Activated T-helper 17 cell treated with anti-CD3 and anti-CD28 coated beads, Interleukin-2, amount 50 U/mL, for 72 hours (primary cell): ENCODE data around the gene ODC1. TPM values are rescaled to one million over a fixed set of nuclear protein-coding genes. Genes with fewer than 3 reads are reported as not detected.
"Not testable (repeated sequence)": the region's sequence is repeated elsewhere in the genome, so short reads cannot be mapped to it uniquely, and the experiment has no call there.

Source experiments
- ATAC-seq: fragments of 150-1000 bp; cut with Tn5 transposase; replicated peaks from 2 replicates; pipeline ENCODE4 v1.10.0; 2021; ENCODE audit warnings: mild to moderate bottlenecking, moderate library complexity
- H3K27ac Mint-ChIP-seq: one replicate; pipeline ENCODE4 v1.8.0; 2022; ENCODE audit warnings: mixed read lengths
- H3K27me3 Mint-ChIP-seq: one replicate; pipeline ENCODE4 v1.8.0; 2022; ENCODE audit warnings: mixed read lengths
- H3K36me3 Mint-ChIP-seq: one replicate; pipeline ENCODE4 v1.8.0; 2022; ENCODE audit warnings: low read depth, mild to moderate bottlenecking, mixed read lengths
- H3K4me1 Mint-ChIP-seq: one replicate; pipeline ENCODE4 v1.8.0; 2022; ENCODE audit warnings: mixed read lengths
- H3K4me3 Mint-ChIP-seq: one replicate; pipeline ENCODE4 v1.8.0; 2022; ENCODE audit warnings: mild to moderate bottlenecking, mixed read lengths
- H3K9me3 Mint-ChIP-seq: one replicate; pipeline ENCODE4 v1.8.0; 2022; ENCODE audit warnings: mixed read lengths
- total RNA-seq, 2 donors: library from RNA; stranded (reverse); gene quantifications; one replicate each; pipeline ENCODE4 v1.2.3, GENCODE V29; 2022

The ODC1 gene
- total RNA-seq, 2 donors from 2014 or later, result 60.3 to 180 TPM

DNA sequence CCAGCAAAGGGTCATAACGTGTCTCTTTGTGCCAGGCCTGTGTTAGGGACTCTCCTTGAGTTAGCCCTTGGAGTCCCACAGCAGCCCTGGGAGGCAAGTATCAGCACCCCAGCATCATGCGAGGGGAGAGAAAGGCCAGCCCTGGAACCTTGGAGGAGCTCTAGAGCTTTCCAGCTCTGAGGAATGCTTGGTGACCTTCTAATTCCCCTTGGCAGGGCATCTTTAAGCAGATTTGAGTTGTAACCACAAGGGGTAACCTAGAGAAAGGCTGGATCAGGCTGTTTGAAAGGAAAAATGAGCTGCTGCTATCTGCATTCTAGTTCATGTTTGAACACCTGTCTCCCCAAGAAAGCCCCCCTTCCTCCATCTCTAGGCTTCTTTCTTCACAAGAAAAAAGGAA is 23.8 kb upstream of the ODC1 start:
- ATAC-seq, result no peak
- H3K36me3 Mint-ChIP-seq, result no peaks in the 10 kb centered on the region
- no peaks in the 10 kb centered on the region for H3K9me3 Mint-ChIP-seq
- peaks cover 2% of the 10 kb centered on the region for H3K4me1 Mint-ChIP-seq
- no peak overlapping the region for H3K4me3 Mint-ChIP-seq
- H3K27me3 Mint-ChIP-seq, result no peaks in the 10 kb centered on the region
- H3K27ac Mint-ChIP-seq, result no peak overlapping the region

GRCh38 chr2:10471046-10471571 is 23.0 kb upstream of the ODC1 start:
- no peak overlapping the region for H3K27ac Mint-ChIP-seq
- ATAC-seq, result no peak
- no peaks in the 10 kb centered on the region for H3K36me3 Mint-ChIP-seq
- H3K4me1 Mint-ChIP-seq, result no peaks in the 10 kb centered on the region
- no peaks in the 10 kb centered on the region for H3K27me3 Mint-ChIP-seq
- no peak overlapping the region for H3K4me3 Mint-ChIP-seq
- H3K9me3 Mint-ChIP-seq, result no peaks in the 10 kb centered on the region

- Mint-ChIP-seq H3K36me3 (no peaks in the 10 kb centered on the region), H3K27me3 (no peaks in the 10 kb centered on the region), H3K27ac (no peak overlapping the region), H3K4me3 (no peak overlapping the region), H3K9me3 (no peaks in the 10 kb centered on the region), H3K4me1 (no peaks in the 10 kb centered on the region)
- ATAC-seq, result no peak
Measured at GRCh38 chr2:10469955-10470608, 22.0 kb upstream of the ODC1 start.

- Mint-ChIP-seq H3K4me3 (no peak overlapping the region), H3K4me1 (no peaks in the 10 kb centered on the region), H3K27me3 (no peaks in the 10 kb centered on the region), H3K9me3 (no peaks in the 10 kb centered on the region), H3K36me3 (no peaks in the 10 kb centered on the region), H3K27ac (no peak overlapping the region)
- no peak for ATAC-seq
Measured at GRCh38 chr2:10469301-10469700, 21.2 kb upstream of the ODC1 start.

DNA sequence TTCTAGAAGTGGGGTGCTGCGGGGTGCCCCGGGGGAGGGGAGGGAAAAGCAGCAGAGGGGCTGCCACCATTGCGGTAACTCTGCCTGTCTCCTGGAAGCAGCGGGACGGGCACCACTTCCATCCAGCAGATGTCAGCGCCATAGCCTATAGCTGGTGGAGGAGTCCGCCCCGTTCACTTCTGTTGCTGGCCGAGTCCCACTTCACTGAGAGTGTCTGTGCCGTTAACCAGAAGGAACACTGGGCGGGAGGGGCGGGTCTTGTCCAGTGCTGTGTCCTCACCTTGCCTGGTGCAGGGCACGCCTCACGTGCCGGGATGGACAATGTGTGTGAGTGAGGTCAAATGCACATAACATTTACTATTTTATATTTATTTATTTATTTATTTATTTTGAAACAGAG is 19.3 kb upstream of the ODC1 start:
- Mint-ChIP-seq H3K27ac (no peak overlapping the region), H3K4me1 (no peaks in the 10 kb centered on the region), H3K27me3 (no peaks in the 10 kb centered on the region), H3K9me3 (no peaks in the 10 kb centered on the region), H3K36me3 (no peaks in the 10 kb centered on the region), H3K4me3 (no peak overlapping the region)
- ATAC-seq, result no peak

DNA sequence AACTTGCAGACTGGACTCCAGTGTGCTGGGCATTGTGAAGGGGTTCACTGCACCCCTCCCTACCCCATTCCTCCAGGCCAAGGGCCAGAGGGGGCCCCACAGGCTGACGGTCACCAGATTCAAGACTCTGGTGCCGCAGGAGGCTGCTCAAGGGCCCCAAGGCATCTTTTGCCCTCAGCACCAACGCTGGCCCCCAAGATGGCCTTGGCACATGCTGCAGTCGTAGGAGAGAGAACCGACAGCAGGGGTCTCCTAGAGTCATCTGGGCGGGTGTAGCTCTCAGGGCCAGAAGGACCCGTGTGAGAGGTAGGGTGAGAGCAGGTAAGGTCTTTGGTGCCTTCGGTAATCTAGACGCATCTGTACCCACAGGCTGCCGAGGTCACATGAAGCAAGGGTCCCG is 18.7 kb upstream of the ODC1 start:
- Mint-ChIP-seq H3K4me3 (no peak overlapping the region), H3K4me1 (no peaks in the 10 kb centered on the region), H3K9me3 (no peaks in the 10 kb centered on the region), H3K36me3 (no peaks in the 10 kb centered on the region), H3K27me3 (no peaks in the 10 kb centered on the region), H3K27ac (no peak overlapping the region)
- ATAC-seq, result no peak

DNA sequence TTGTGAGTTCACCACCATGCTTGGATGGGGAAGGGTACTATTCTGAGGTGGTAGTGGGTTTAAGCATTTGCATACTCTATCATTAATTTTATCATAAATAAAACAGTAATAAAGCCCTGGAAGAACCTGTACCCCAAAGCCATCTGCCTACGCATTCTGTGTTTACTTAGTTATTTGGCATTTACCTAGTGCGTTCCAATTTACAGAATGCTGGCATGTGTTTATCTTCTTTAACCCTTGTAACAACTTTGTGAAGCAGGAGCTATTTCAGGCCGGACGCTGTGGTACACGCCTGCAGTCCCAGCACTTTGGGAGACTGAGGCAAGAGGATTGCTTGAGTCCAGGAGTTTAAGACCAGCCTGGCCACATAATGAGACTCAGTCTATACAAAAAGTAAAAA is 17.8 kb upstream of the ODC1 start:
- H3K4me1 Mint-ChIP-seq, result no peaks in the 10 kb centered on the region
- H3K36me3 Mint-ChIP-seq, result no peaks in the 10 kb centered on the region
- H3K27ac Mint-ChIP-seq, result no peak overlapping the region
- peaks cover 1% of the 10 kb centered on the region for H3K27me3 Mint-ChIP-seq
- no peak overlapping the region for H3K4me3 Mint-ChIP-seq
- H3K9me3 Mint-ChIP-seq, result no peaks in the 10 kb centered on the region
- no peak for ATAC-seq

- peaks cover 3% of the 10 kb centered on the region for H3K27me3 Mint-ChIP-seq
- no peak overlapping the region for H3K27ac Mint-ChIP-seq
- H3K9me3 Mint-ChIP-seq, result no peaks in the 10 kb centered on the region
Measured at GRCh38 chr2:10462178-10463083, 14.3 kb upstream of the ODC1 start.

DNA sequence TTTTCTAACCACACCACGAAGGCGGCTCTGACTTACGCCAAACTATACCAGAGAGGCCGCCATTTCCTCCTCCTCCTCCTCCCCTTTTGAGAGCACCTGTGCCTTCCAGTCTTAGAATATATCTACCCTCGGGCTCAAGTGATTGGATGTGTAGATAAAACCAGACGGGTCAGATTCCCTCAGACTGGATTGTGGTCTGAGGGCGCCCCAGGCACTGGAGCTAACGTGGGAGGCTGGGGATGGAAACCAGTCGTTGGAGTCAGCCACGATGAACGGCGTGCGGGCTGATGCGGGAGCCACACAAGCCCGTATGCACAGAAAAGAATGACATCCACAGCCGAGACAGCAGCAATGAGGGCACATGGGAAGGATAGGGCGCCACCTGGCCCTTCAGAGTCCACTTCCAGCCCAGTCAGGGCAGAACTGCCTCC is 12.3 kb upstream of the ODC1 start:
- ATAC-seq, result no peak

More at GRCh38 chr2:10462178-10463083, 14.3 kb upstream of the ODC1 start:
- H3K36me3 Mint-ChIP-seq, result no peaks in the 10 kb centered on the region
- H3K4me3 Mint-ChIP-seq, result no peak overlapping the region
- ATAC-seq, result no peak
- H3K4me1 Mint-ChIP-seq, result no peaks in the 10 kb centered on the region

DNA sequence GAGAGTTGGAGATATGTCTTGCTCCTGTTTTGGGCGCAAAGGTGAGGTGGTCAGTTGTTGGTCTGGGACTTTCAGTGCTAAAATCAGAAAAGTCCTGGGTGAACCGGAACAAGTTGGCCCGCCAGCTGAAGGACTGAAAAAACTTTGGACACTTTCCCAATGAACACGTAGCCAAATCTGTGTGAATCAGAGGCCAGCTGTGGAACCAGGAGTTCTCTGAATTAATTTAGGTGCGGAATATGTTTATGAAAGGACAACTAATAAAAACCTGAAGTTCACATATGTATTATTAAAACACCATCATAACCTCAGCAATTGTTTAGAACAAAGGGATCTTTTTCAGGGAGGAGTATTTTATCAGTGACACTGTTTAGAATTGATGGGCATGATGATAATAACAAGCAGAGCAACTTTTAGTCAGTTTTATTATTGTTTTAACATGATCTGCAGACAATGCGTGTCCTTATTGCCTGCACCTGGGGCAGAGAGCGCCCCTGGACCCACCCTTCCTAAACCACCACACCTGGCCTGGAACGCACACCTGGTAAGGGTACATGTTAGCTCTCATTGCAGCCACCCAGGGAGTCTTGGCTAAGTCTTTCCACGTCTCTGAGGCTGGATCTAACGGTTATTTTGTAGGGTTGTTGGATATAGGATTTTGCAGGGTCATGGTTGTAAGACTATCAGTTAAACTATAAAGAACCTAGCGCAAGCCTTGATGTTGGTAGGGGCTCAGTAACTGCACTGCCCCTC is 9.9 kb upstream of the ODC1 start:
- Mint-ChIP-seq H3K9me3 (no peaks in the 10 kb centered on the region), H3K4me3 (no peak overlapping the region), H3K27ac (no peak overlapping the region), H3K27me3 (peaks cover 3% of the 10 kb centered on the region), H3K4me1 (no peaks in the 10 kb centered on the region), H3K36me3 (no peaks in the 10 kb centered on the region)
- no peak for ATAC-seq

More for the DNA sequence above, 12.3 kb upstream of the ODC1 start:
- no peaks in the 10 kb centered on the region for H3K9me3 Mint-ChIP-seq
- no peaks in the 10 kb centered on the region for H3K36me3 Mint-ChIP-seq
- no peak overlapping the region for H3K4me3 Mint-ChIP-seq
- H3K27ac Mint-ChIP-seq, result peak overlapping the region; percentile 38
- H3K27me3 Mint-ChIP-seq, result peaks cover 3% of the 10 kb centered on the region
- H3K4me1 Mint-ChIP-seq, result no peaks in the 10 kb centered on the region

DNA sequence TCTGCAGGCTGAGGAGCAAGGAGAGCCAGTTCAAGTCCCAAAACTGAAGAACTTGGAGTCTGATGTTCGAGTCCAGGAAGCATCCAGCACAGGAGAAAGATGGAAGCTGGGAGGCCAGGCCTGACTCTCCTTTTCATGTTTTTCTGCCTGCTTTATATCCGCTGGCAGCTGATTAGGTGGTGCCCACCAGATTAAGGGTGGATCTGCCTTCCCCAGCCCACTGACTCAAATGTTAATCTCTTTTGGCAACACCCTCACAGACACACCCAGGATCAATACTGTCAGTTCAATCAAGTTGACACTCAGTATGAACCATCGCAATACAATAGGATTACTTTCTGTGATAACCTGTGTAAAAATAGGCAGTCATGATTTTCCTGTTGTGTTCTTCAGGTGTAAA is 9.1 kb upstream of the ODC1 start:
- not testable (repeated sequence) for H3K27me3 Mint-ChIP-seq, ATAC-seq, H3K4me1 Mint-ChIP-seq, H3K27ac Mint-ChIP-seq, H3K36me3 Mint-ChIP-seq, H3K4me3 Mint-ChIP-seq, H3K9me3 Mint-ChIP-seq

DNA sequence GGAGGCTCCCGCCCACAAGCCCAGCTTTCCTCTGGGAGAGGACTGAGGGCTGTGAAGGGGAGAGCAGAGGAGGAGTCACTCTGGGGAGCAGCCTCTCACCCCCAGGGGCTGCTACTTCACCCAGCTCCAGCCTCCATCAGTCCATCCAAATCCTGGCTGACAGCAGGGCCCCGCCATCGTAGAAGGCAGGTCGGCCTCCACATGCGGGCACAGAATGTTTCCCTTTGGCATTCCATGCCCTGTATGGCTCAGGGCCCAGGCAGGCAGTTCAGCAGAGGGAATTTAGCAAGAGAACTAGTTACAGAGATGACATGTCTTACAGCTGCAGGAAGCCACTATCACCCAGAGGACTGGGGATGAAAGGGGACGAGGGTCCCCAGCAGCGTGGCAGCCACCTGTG is 6.4 kb upstream of the ODC1 start:
- Mint-ChIP-seq H3K27me3 (no peaks in the 10 kb centered on the region), H3K4me1 (no peaks in the 10 kb centered on the region), H3K36me3 (no peaks in the 10 kb centered on the region), H3K4me3 (no peak overlapping the region), H3K27ac (no peak overlapping the region), H3K9me3 (no peaks in the 10 kb centered on the region)
- ATAC-seq, result no peak

GRCh38 chr2:10453905-10454298 is 5.8 kb upstream of the ODC1 start:
- Mint-ChIP-seq H3K4me1 (no peaks in the 10 kb centered on the region), H3K27me3 (no peaks in the 10 kb centered on the region), H3K9me3 (no peaks in the 10 kb centered on the region), H3K27ac (no peak overlapping the region), H3K36me3 (no peaks in the 10 kb centered on the region), H3K4me3 (no peak overlapping the region)
- ATAC-seq, result no peak
